Transverse colon (tissue), 4 donors: ENCODE results near the gene GPR179. TPM values are rescaled to one million over a fixed set of nuclear protein-coding genes. Genes with fewer than 3 reads are reported as not detected.

ENCODE experiments used
- DNase-seq: peaks from one replicate; pipeline ENCODE4 v3.0.0-alpha.2; 2019
- H3K27ac ChIP-seq, 4 donors: fragments of 200-600 bp; sonication (generic); 2 replicates each; pipeline ENCODE4 v1.5.1; 2016 to 2018; ENCODE audit warnings: inconsistent platforms in 4 of 4
- H3K27me3 ChIP-seq: fragments of 200-600 bp; sonication (generic); 2 replicates; pipeline ENCODE4 v1.5.1; 2017; ENCODE audit warnings: inconsistent platforms
- H3K36me3 ChIP-seq, 4 donors: fragments of 200-600 bp; sonication (generic); 2 replicates each; pipeline ENCODE4 v1.5.1; 2017 to 2019; ENCODE audit warnings: inconsistent platforms in 4 of 4
- H3K4me1 ChIP-seq, 4 donors: fragments of 200-600 bp; sonication (generic); 2 replicates each; pipeline ENCODE4 v1.5.1; 2017 to 2020; ENCODE audit warnings: inconsistent platforms in 4 of 4
- H3K4me3 ChIP-seq, 4 donors: fragments of 200-600 bp; sonication (generic); 1 replicate in 1 of 4; 2 replicates in 3 of 4; pipeline versions ENCODE4 v1.5.1 to v1.6.1; 2017 to 2019; ENCODE audit warnings: inconsistent platforms in 4 of 4
- H3K9me3 ChIP-seq, 2 donors: fragments of 200-600 bp; sonication (generic); 2 replicates each; pipeline ENCODE4 v1.5.1; 2017 to 2019; ENCODE audit warnings: inconsistent platforms in 2 of 2
- EP300 ChIP-seq: sonication (generic); formaldehyde crosslinking; IDR thresholded peaks from one replicate; pipeline ENCODE4 v1.6.1; 2017; ENCODE audit warnings: antibody characterized with exemption, low read depth
- POLR2A ChIP-seq: fragments of 450-650 bp; IDR thresholded peaks from one replicate; pipeline ENCODE4 v1.6.1; 2016; ENCODE audit warnings: antibody characterized with exemption, mild to moderate bottlenecking, moderate library complexity
- POLR2AphosphoS5 ChIP-seq, 3 donors: sonication (generic); formaldehyde crosslinking; IDR thresholded peaks; one replicate each; pipeline ENCODE4 v1.6.1; 2016; ENCODE audit warnings: antibody characterized with exemption in 3 of 3
- WGBS, 2 donors: methylation state at CpG; one replicate each; pipeline ENCODE4 v1.1.5; 2018; ENCODE audit warnings: low coverage in 1 of 2; 5-methylcytosine and 5-hydroxymethylcytosine counted together
- in situ Hi-C, 4 donors: fragments of 200-750 bp; cut with MboI; loops; one replicate each; pipeline versions ENCODE4 v1.15.0 to v1.15.1; 2017; ENCODE audit warnings: low sequenced_read_pairs in 3 of 4, low pct_ligation_motif_present in 1 of 4, low pct_unique_long_range_greater_than_20kb in 1 of 4
- intact Hi-C: fragments of 100-400 bp; cut with DNase I; formaldehyde crosslinking; loops from one replicate; pipeline ENCODE4 v1.15.1; 2023; ENCODE audit warnings: low total_unique reads
- total RNA-seq, 4 donors: library from RNA; depleted of rRNA; stranded (reverse); fragments of >200 nt; gene quantifications; one replicate each; pipeline ENCODE4 v1.1.0, GENCODE V29; 2016
- TF ChIP-seq, protein P1 (sequence below), 5 experiments: fragments of 200-600 bp in 3 of 5; fragments of 450-650 bp in 2 of 5; sonication (generic) in 3 of 5; IDR thresholded peaks; 1 replicate in 2 of 5; 2 replicates in 3 of 5; pipeline ENCODE4 v1.5.1; 2016 to 2017; ENCODE audit warnings: antibody characterized with exemption in 5 of 5, inconsistent platforms in 3 of 5, mild to moderate bottlenecking in 2 of 5, moderate library complexity in 1 of 5

The GPR179 gene
- total RNA-seq, 4 donors from 2014 or later = under 0.01 to 0.16 TPM; not detected in 2

DNA sequence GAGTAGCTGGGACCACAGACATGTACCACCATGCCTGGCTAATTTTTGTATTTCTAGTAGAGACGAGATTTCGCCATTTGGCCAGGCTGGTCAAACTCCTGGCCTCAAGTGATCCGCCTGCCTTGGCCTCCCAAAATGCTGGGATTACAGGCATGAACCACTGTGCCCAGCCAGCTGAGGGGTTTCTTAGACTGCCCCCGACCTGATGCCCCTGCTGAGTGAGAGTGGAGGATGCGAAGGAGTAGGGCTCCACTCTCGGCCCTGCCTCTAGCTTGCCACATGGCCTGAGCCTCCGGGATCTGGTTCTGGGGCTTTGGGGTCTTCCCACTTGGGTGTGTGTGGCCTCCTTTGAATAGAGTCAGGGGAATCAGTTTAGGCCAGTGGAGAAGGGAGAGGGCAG is 11.0 kb downstream of the GPR179 start:
- no peaks in the 10 kb centered on the region for H3K9me3 ChIP-seq
- WGBS, 2 donors = 89% methylated on average over 7 of the region's 7 CpGs; no CpG with 5 or more reads in 1 of the 2 donors
- no peak overlapping the region for H3K27ac ChIP-seq
- peaks cover 20% of the 10 kb centered on the region for H3K27me3 ChIP-seq
- intact Hi-C loops = no loop called here
- no peak for DNase-seq
- no peak overlapping the region for H3K4me3 ChIP-seq
- H3K36me3 ChIP-seq = no peaks in the 10 kb centered on the region
- no peak for TF ChIP-seq POLR2A
- no peak for TF ChIP-seq EP300
- TF ChIP-seq, protein P1, sequence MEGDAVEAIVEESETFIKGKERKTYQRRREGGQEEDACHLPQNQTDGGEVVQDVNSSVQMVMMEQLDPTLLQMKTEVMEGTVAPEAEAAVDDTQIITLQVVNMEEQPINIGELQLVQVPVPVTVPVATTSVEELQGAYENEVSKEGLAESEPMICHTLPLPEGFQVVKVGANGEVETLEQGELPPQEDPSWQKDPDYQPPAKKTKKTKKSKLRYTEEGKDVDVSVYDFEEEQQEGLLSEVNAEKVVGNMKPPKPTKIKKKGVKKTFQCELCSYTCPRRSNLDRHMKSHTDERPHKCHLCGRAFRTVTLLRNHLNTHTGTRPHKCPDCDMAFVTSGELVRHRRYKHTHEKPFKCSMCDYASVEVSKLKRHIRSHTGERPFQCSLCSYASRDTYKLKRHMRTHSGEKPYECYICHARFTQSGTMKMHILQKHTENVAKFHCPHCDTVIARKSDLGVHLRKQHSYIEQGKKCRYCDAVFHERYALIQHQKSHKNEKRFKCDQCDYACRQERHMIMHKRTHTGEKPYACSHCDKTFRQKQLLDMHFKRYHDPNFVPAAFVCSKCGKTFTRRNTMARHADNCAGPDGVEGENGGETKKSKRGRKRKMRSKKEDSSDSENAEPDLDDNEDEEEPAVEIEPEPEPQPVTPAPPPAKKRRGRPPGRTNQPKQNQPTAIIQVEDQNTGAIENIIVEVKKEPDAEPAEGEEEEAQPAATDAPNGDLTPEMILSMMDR (IDR thresholded peaks at IDR 0.05) = no peak
- no peak for TF ChIP-seq POLR2AphosphoS5 (IDR thresholded peaks at IDR 0.05)
- in situ Hi-C loops = no loop called here
- no peaks in the 10 kb centered on the region for H3K4me1 ChIP-seq

DNA sequence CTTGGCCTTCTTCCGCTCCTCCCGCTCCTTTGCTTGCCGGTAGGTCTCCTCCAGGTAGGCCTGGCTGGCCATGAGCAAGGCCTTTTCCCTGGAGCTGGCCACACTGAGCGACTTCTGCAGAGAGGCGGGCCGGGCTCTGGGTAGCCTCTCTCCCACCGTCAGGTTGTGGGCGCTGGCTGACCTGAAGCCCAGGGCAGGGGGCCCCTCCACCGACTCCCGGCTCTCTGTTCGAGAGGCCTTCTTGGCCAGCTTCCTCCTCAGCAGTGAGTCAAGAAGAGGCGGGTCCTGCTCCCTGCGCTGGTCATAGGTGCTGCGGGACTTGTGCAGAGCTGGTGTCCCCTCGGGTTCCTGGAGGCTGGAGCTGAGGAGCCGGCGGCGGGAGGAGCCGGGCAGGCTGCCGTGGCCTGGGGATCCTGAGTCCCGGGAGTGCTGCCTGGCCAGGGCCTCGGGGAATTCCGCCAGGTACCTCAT is 12.8 kb downstream of the GPR179 start:
- H3K27ac ChIP-seq = no peak overlapping the region

DNA sequence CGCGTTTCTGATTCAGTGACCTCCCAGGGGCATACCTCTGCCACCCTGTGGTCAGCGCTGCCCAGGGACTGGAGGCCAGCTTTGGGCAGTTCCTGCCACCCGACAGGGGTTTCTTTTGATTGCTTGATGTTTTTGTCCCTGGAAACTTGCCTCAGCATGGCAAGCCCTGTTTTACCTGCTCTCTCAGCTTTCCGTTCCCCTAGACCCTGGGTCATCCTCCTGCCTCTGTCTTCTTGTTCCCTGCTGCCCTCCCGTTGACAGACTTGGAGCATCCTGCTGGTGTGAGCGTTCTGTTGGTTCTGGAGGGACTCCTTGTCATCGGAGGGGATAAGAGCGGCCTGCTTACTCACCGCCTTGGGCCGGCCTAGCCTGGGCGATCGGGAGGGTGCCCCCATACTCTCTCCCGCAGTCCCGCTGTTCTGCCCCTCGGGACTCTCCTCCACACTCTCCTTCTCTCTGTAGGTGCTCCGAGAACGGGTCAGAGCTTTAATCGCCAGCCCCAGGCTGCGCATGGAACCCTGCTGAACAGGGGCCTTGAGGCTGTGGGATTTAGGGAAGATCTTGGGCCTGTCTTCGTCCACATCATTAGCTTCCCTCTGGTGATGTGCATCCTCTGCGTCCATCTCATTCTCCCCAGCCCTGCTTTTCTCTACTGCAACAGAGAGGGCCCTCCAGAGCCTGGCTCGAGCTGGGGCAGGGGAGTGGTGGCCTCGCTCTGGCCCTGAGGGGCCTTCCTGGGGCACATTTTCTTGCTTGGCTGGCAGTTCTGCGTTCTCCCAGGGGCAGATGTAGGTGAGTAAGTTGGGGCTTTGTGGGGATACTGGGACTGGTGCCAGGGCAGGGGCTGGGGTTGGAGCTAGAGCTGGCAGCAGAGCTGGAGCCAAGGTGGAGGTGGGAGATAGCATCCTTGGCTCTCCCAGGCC is 13.7 kb downstream of the GPR179 start:
- WGBS, 2 donors = 70 to 89% methylated on average over 2 to 25 of the region's 25 CpGs
- Histone ChIP-seq H3K36me3 (no peaks in the 10 kb centered on the region), H3K27me3 (peaks cover 20% of the 10 kb centered on the region), H3K9me3 (no peaks in the 10 kb centered on the region), H3K27ac (no peak overlapping the region), H3K4me1 (no peaks in the 10 kb centered on the region), H3K4me3 (no peak overlapping the region)
- in situ Hi-C loops (no loop called here), intact Hi-C loops (no loop called here)
- TF ChIP-seq POLR2A = no peak
- no peak for TF ChIP-seq POLR2AphosphoS5 (IDR thresholded peaks at IDR 0.05)
- TF ChIP-seq, protein P1 (IDR thresholded peaks at IDR 0.05) = no peak
- no peak for TF ChIP-seq EP300
- DNase-seq = no peak

More for the DNA sequence above, 12.8 kb downstream of the GPR179 start:
- no peaks in the 10 kb centered on the region for H3K9me3 ChIP-seq
- no peaks in the 10 kb centered on the region for H3K36me3 ChIP-seq
- H3K4me3 ChIP-seq = no peak overlapping the region
- WGBS, 2 donors = 40 to 92% methylated on average over 1 to 6 of the region's 23 CpGs
- H3K27me3 ChIP-seq = peaks cover 20% of the 10 kb centered on the region
- intact Hi-C loops = no loop called here
- in situ Hi-C loops = no loop called here
- TF ChIP-seq EP300 (no peak), POLR2AphosphoS5 (IDR thresholded peaks at IDR 0.05) (no peak), POLR2A (no peak)
- TF ChIP-seq, protein P1 (IDR thresholded peaks at IDR 0.05) = no peak
- no peak for DNase-seq
- H3K4me1 ChIP-seq = no peaks in the 10 kb centered on the region

DNA sequence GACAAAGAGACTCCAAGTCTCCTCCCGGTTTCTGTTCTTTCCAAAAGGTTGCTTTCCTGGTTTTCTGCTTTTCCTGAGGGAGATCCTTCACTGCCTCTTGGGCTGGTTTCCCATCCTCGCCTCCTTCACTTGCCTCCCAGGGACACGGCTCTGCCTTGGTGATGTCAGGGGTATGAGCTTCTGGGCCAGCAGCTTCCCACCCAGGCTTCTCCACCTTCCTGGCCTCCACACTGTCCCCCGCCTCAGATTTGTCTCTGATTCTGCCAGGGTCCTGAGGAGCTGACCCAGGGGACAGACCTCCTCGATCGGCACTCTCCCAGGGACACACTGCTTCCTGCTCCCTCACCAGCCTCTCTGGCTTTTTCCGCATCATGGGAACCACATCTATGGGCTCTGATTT is 14.5 kb downstream of the GPR179 start:
- Histone ChIP-seq H3K9me3 (no peaks in the 10 kb centered on the region), H3K27ac (no peak overlapping the region), H3K4me3 (no peak overlapping the region), H3K4me1 (no peaks in the 10 kb centered on the region), H3K27me3 (peaks cover 20% of the 10 kb centered on the region), H3K36me3 (no peaks in the 10 kb centered on the region)
- no peak for DNase-seq
- intact Hi-C loops = no loop called here
- 70 to 85% methylated on average over 2 to 7 of the region's 7 CpGs for WGBS, 2 donors
- in situ Hi-C loops = no loop called here
- TF ChIP-seq POLR2AphosphoS5 (IDR thresholded peaks at IDR 0.05) (no peak), POLR2A (no peak), EP300 (no peak)
- TF ChIP-seq, protein P1 (IDR thresholded peaks at IDR 0.05) = no peak
